SKM-1 (cell line): ENCODE measurements around the gene WDR91.
"Not testable (repeated sequence)": the region's sequence is repeated elsewhere in the genome, so short reads cannot be mapped to it uniquely, and the experiment has no call there.

Experiments
- DNase-seq: peaks from one replicate; lab custom pipeline; 2025; ENCODE audit not compliant: unreplicated experiment; lab: John Stamatoyannopoulos, UW

Gene WDR91

DNA sequence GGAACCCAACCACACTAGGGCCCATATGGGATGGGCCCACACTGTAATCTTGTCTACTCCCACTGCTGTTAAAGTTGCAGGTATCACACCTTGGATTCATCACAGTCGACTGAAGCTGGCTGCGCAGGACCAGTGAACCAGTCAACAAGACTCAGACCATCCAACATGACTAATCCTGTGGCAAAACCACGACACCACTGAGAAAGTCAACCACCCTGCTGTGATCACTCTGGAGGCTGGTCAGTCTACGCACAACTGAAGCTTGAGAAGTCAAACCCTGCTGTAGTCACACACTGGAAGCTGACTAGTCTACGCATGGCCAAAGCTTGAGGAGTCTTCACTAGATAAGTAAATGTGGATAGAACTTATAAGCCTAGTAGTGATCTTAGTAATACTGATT, 31.2 kb downstream of the WDR91 start:
- DNase-seq, result no peak

DNA sequence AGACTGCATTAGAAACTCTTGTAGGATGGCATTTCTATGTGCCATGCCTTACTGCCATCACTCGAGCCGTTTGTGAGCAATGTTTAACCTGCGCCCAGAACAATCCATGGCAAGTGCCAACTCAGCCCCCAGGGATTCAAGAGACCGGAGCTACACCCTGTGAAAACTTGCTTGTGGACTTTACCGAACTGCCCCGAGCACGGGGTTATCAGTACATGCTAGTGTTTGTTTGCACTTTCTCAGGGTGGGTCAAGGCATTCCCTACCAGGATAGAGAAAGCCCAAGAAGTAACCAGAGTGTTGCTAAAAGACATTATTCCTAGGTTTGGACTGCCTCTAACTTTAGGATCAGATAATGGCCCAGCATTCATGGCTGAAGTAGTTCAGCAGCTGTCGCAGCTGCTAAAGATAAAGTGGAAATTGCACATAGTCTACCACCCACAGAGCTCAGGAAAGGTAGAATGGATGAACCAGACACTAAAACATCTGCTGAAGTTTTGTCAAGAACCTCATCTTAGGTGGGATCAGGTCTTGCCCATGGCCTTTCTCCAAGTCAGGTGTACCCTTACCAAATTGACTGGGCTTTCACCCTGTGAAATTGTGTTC, 31.9 kb downstream of the WDR91 start:
- DNase-seq, result no peak

DNA sequence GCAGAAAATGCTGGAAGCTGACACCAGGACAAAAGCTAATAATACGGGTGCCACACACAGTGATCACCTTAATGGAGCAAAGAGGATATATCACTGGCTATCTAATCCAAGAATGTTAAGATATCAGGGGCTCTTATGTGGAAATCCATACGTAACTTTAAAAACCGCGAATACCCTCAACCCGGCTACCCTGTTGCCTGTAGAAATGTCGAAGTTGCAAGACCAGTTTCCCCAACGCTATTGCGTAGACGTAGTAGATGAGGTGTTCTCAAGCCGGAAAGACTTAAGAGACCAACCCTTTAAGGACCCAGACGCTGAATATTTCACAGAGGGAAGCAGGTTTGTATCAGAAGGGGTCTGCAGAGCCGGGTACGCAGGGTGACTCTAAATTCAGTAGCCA, 33.0 kb downstream of the WDR91 start:
- no peak for DNase-seq

DNA sequence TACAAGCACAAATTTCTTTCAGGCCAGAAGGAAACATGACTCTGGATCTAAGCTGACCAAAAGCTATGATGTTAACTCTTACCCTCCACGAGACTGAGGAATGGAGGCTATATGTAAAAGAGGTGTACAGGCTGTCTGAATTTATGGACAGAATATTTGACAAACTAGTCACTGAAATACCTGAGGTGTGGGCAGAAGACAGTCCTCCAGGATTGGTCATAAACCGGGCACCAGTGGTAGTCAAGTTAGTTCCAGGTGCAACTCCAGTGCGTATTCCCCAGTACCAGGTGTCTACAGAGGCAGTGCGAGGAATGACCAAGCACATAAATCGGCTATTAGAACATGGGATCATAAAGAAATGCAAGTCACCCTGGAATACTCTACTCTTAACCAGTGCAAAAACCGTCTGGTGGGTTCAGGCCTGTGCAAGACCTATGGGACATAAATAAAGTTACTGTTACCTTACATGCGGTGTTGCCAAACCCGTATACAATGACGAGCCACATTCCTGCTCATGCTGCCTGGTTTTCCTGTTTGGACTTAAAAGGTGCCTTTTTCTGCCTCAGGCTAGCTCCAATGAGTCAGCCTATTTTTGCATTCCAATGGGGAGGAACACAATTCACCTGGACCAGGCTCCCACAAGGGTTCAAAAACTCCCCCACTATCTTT, 34.2 kb downstream of the WDR91 start:
- no peak for DNase-seq

DNA sequence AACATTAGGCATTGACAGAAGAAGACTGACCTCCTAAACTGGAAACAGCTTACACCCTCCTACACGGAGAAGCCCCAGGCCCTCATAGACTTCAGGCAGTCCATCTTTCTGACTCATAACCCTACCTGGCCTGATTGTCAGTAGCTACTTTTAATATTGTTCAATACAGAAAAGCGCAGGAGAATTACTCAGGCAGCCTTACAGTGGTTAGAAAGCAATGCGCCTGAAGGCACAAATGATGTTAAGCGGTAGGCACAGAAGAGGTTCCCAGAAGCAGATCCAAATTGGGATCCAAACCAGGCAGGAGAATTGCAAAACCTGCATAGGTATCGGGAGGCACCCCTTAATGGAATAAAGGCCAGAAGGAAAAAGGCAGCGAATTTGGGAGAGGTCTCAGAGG, 35.4 kb downstream of the WDR91 start:
- DNase-seq, result no peak

DNA sequence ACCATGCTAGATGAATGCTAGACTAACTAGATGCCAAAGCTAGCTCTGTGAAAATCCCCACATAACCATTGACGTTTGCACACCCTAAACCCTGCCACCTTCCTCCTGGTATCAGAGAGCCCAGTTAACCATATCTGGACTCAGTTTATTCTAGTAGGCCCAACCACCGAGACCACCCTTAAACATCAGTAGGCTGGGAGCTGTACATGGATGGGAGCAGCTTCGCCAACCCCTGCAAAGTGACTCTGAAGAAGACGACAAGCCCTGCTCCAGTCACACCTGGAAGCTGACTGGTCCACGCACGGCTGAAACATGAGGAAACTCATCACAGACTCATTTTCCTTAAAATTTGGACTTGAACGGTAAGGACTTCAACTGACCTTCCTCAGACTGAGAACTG, 36.4 kb downstream of the WDR91 start:
- DNase-seq, result no peak

DNA sequence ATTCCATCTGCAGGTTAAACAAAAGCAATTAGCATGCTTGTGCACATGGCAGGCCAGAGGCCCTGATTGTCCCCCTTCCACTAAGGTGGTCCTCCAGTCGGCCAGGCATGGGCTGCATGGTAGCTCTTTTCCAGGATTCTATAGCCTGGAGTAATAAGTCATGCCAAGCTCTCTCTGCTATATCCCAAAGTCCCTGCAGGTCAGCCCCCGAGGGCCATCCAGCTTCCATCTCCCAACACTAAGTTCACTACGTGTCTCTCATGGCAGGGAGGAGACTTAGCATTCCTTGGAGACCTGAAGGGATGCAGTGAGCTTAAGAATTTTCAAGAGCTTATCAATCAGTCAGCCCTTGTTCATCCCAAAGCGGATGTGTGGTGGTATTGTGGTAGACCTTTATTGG, 37.4 kb downstream of the WDR91 start:
- not testable (repeated sequence) for DNase-seq

DNA sequence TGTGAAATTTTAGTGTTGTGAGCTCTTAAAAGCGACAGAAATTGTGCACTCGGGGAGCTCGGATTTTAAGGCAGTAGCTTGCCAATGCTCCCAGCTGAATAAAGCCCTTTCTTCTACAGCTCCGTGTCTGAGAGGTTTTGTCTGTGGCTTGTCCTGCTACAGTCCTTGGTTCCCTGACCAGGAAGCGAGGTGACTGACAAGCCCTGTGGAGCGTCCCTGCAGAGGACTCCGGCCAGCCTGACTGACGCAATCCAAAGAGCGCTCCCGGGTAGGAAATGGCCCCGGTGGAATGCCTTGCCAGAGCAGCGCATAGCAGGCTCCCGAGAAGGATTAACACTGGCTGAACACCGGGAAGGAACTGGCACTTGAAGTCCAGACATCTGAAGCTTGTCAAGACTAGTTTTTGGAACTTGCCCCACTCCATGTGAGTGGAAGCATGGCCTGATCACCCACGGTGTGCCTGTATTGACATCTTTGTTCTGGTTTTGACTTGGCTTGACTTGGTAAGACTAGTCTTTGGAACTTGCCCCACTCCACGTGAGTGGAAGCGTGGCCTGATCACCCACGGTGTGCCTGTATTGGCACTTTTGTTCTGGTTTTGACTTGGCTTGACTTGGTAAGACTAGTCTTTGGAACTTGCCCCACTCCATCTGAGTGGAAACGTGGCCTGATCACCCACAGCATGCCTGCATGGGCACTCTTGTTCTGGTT, 39.6 kb downstream of the WDR91 start:
- not testable (repeated sequence) for DNase-seq

DNA sequence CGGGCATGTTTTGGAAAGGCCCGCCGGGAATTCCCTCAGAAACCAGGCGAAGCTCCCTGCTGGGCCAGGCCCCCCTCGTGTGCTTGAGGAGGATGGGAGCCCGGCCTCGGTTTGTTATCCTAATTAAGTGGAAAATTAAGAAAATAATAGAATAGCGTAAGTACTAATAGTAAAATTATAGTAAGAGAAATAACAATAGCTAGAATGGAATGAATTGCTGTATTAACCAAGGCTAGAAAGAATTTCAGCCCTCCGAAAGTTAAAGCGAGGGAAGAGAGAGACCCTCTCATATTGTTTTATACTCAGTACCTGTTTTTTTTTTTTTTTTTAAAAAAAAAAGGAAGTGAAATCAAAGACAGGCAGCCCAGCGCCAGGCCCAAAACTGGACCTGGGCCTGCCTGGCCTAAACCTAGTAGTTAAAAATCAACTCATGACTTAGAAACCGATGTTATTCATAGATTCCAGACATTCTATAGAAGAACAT, 40.3 kb downstream of the WDR91 start:
- not testable (repeated sequence) for DNase-seq

DNA sequence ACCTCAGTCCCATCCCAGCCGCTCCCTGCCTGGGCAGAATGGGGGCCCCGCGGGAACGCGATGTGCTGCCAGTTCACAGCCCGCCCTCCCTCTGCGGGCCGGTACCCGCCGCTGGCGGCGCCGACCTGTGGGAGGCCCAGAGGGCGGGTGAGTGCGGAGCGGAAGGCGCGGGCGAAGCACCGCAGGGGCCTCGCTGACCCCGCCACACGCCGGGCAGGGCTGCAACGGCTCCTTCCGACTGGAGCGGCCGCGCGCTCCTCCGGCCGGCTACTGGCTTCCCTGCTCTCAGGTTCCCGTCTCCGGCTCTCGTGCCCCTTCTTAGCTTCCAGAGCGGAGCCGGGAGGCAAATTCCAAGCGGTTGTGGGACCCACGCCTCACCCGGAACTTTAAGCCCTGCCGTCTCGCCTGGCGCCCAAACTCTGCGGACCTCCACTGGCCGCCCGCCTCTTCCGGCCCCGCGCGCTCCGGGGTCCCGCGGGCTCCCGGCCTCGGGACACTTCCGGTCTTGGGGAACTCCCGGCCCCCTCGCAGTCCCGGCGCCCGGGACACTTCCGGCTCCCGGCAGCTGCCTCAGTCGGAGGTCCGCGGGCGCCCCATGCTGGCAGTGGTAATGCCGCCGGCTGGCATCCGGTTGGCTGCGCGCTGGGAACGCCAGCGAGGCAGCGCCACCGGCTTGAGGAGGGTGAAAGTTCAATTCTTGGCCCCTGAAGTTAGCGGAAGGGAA, 40.9 kb downstream of the WDR91 start, which contains the start of gene CYREN:
Gene CYREN (minus strand): TSS at position 434 of the 724 bp plus-strand sequence. CDS start 1,785 bp downstream, outside the sequence.
- peak; percentile 87 for DNase-seq

DNA sequence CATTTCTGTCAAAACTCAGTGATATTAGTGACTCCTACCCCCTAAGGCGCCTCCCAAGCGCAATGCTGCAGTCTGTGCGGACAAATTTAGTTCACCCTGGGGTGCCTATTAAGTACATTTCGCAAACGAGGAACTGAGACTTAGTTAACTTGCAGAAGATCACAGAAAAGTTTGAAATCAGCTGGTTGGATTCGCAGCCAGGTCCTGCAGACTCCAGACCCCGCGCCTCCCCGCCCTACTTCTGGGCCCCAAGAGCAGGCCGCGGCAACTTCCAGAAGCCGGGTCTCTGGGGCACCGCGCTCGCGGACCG, 41.4 kb downstream of the WDR91 start:
- DNase-seq, result no peak

DNA sequence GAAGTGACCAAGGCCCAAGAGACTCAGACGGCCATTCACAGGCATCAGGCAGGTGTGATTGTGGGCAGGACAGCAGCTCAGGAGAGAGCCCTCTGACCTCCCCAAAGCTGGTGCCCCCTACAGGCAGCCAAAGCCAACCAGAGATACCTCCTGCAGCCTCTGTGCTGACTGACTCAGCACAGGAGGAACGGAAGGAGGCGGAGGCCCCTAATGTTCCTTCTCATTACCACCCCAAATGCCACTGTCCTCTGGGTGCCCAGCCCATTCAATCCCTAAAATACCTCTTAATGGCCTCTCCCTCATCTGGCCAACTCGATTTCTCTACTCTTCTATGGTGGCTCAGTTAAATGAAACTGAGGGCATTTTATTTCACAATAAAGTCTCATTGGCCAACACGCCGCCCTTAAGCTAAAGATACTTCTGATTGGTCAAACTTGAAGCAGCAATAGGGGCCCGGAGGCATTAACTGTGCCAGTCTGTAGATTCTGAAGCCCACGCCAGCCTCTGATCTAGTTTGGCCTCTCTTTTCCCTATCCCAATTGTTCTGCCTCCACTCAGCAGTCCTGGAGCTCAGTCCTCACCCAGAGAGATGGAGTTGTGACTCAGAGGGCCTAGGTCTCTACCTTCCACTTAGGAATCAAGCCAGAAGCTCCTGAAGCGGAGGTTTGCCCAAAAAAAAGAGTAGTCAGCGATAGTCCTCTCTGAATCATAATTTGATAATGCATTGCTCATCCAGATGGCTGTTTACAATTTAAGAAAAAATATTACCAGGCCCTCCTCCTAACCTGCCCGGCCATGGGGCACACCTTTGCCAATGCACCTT, 42.0 kb downstream of the WDR91 start:
- DNase-seq, result peak; percentile 52

DNA sequence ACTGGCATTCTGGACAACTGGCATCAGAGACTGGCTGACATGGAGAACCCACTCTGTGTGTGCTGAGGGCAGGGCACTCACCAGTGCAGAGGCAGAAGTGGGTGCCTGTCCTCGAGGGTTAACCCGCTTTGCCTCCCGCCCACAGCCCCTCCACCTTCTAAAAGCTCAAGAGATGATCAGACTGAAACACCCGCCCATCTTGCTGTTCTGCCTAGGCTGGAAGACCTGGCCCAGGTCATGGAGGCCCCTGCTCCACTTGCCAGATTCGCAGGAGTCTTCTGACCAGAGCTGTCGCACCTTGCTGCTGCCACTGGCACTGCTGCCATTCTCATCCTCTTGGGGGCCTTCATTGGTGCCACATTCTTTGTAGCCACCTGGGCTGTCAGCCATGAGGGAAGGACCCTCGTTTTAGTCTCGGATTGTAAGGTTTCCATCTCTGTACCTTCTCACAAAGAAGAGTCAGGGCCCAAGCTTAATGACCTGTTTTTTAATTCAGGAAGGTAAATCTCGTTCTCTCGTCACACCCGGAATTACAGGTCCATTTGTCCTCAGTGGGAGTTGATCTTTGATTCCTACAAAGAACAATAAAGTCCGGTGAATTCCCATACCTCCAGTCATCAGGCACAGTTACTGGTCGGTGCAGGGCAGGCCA, 42.7 kb downstream of the WDR91 start:
- no peak for DNase-seq

DNA sequence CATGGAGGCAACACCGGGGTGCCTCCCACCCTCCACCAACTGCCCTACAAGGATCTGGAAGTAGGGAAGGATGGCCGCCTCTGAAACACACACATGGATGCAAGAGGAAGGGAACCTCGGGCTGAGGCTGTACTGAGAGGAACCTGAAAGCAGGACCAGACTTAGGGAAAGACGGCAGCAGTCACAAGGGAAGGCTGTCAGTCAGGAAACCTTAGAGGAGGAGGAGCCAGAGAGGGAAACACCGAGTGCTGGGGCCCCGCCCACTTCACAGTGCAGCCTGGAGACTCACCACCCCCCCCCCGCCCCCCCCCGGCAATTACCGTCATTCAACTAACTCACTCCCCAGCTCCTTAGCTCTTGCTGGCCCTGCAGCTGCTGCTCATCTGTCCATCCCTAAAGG, 43.3 kb downstream of the WDR91 start:
- no peak for DNase-seq

DNA sequence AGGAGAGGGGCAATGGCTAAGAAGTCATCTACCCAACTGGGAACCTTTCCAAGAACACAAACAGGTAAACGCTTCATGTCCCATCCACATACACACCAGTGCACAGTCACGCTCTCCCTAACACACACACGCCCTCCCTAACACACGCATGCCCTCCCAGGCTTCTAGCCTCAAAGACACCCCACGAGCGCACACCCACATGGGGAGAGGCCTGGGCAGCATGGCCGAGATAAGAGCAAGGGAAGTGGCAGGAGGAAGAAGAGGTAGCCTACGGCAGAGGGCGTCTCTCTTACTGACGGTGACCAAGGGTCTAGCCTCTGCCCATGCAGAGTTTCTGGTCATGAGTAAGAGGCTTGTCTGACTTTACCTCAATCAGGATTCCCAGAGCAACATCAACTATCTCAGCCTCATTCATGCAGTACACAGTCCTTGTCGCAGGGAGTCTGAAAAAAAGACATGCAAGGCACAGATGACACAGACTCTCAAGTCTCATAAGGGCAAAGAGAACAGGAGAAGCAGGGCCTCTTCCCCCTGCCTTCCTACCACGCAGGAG, 43.9 kb downstream of the WDR91 start:
- DNase-seq, result no peak

DNA sequence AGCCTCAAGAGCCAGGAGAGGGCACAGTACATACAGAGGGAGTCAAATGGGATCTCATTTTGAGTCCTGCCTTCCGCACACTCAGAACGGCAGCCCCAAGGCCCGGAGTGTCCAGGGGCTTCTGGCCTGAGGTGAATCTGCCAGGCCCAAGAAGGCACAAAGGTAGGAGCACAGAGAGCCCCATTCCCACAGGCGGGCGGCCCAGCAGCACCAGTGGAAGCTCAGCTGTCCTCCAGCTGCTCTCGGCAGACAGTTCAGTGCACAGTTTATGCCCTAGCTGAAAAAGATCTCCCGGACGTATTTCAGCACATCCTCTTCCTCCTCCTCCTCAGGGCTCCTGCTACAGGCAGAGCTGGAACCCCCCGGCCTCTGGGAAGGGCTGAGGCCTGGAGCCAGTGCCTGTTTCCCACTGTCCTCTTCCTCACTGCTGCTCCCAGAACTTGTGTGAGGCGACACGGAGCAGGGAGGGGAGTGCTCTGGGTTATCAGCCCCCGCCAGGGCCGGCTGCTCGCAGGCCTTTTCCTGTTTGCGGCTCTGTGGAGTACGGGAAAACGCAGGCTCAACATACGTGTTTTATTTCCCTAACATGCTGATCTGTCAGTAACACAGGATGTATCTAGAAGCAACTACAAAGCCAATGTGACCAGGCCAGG, 44.9 kb downstream of the WDR91 start:
- DNase-seq, result no peak

DNA sequence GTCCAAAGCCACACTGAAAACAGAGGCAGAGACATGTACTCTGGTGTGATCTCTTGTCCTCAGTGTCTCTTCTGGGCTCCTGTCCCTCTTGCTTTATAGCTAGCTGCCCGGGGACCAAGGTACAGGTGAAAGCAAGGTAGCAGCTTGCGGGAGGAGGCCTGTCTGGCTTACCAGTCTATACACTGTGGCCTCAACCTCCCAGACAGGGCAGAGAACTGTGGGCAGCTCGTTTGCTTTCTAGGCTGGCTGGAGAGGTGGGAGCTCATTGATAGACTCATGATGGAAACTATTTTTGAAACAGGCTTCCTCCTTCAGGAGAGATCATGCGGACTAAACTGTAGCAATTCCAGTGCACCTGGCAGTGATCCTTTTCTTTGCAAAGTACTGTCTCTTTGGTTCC, 45.5 kb downstream of the WDR91 start:
- no peak for DNase-seq

DNA sequence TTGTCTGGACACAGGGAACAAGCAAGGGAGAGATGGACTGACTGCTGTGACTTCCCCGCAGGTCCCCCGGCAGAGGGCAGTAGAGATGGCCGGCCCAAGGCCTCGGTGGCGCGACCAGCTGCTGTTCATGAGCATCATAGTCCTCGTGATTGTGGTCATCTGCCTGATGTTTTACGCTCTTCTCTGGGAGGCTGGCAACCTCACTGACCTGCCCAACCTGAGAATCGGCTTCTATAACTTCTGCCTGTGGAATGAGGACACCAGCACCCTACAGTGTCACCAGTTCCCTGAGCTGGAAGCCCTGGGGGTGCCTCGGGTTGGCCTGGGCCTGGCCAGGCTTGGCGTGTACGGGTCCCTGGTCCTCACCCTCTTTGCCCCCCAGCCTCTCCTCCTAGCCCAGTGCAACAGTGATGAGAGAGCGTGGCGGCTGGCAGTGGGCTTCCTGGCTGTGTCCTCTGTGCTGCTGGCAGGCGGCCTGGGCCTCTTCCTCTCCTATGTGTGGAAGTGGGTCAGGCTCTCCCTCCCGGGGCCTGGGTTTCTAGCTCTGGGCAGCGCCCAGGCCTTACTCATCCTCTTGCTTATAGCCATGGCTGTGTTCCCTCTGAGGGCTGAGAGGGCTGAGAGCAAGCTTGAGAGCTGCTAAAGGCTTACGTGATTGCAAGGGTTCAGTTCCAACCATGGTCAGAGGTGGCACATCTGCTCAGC, 46.8 kb downstream of the WDR91 start:
- no peak for DNase-seq
